ENCODE results near the gene SEPTIN1. TPM values are rescaled to one million over a fixed set of nuclear protein-coding genes. Genes with fewer than 3 reads are reported as not detected.

Gene SEPTIN1
- total and polyA plus RNA-seq, 3 donors from 2014 or later: 0.63 to 3.9 (median 2.4) TPM

DNA sequence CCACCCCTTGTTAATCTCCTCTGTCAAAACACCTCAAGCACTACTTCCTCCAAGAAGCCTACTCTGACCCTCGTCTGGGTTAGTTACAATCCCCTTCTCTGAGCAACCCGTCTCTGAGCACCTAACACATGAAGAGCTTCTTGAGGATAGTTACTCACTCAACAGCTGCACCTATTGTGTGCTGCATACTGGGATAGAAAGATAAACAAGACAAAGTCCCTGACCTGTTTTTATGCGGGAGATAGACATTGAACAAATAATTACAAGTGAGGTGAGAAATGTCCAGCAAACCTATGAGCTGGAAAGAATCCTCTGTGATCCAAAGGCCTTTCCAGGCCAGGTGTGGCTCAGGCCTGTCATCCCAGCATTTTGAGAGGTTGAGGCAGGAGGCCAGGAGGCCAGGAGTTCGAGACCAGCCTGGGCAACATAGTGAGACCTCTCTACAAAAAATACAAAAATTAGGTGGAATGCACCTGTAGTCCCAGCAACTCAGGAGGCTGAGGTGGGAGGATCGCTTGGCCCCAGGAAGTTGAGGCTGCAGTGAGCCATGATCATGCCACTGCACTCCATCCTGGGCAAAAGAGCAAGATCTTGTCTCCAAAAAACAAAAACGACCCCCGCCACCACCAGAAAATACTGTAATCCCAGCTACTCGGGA lies 19.5 kb upstream of the SEPTIN1 start:
- intact Hi-C loops (cut with DNase I; ENCODE audit: low total_unique reads): no loop called here
- DNase-seq: no peak
- Histone ChIP-seq H3K9me3 (no peaks in the 10 kb centered on the region), H3K27ac (no peak overlapping the region), H3K4me1 (peaks cover 3% of the 10 kb centered on the region), H3K36me3 (ENCODE audit: low read depth, missing control alignments) (no peaks in the 10 kb centered on the region), H3K4me3 (no peak overlapping the region), H3K27me3 (no peaks in the 10 kb centered on the region)
- TF ChIP-seq POLR2A (IDR thresholded peaks at IDR 0.05): no peak
- TF ChIP-seq, protein P1, sequence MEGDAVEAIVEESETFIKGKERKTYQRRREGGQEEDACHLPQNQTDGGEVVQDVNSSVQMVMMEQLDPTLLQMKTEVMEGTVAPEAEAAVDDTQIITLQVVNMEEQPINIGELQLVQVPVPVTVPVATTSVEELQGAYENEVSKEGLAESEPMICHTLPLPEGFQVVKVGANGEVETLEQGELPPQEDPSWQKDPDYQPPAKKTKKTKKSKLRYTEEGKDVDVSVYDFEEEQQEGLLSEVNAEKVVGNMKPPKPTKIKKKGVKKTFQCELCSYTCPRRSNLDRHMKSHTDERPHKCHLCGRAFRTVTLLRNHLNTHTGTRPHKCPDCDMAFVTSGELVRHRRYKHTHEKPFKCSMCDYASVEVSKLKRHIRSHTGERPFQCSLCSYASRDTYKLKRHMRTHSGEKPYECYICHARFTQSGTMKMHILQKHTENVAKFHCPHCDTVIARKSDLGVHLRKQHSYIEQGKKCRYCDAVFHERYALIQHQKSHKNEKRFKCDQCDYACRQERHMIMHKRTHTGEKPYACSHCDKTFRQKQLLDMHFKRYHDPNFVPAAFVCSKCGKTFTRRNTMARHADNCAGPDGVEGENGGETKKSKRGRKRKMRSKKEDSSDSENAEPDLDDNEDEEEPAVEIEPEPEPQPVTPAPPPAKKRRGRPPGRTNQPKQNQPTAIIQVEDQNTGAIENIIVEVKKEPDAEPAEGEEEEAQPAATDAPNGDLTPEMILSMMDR (IDR thresholded peaks at IDR 0.05): no peak
- 69 to 75% methylated on average over 8 of the region's 8 CpGs for WGBS, 2 donors

DNA sequence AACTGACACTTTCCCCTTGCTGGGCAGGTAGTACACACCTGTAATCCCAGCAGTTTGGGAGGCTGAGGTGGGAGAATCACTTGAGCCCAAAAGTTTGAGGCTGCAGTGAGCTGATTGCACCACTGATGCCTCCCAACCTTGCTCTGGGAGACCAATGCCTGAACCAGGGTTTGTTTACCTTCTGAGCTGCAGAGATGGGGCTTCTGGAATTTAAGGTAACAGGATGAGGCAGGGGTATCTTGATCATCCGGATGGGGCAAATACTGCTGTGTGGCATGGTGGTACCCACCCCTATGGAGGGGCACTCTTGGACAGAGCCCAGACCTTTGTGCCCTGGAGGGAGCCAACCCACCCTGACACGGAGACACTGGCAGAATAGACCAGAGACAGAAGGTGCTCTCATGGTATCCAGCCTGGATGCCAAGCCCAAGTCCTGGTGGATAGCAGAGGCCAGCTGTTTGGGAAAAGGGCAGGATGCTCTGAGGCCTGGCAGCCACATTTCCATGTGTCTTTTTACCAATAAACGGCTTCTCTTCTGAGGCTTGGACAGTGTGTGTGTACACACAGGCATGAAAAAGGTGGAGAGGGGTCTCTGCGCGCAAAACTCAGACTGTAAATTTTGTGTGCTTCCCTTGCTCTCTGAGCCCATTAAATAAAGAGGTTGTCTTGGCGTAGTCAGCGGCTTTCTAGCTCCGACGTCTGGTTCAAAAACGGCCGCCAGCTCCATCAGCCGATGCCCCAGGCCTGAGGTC lies 17.2 kb upstream of the SEPTIN1 start:
- WGBS, 2 donors: 7 to 8% methylated on average over 5 to 12 of the region's 12 CpGs
- intact Hi-C loops (cut with DNase I; ENCODE audit: low total_unique reads): no loop called here
- H3K27ac ChIP-seq: peak overlapping the region; percentile 40 to 81
- H3K36me3 ChIP-seq (ENCODE audit: low read depth, missing control alignments): no peaks in the 10 kb centered on the region
- no peaks in the 10 kb centered on the region for H3K9me3 ChIP-seq
- peak overlapping the region; percentile 66 to 67 for H3K4me3 ChIP-seq
- TF ChIP-seq, protein P1 (IDR thresholded peaks at IDR 0.05): no peak
- no peak for TF ChIP-seq POLR2A (IDR thresholded peaks at IDR 0.05)
- peaks cover 1% of the 10 kb centered on the region for H3K4me1 ChIP-seq
- no peak for DNase-seq
- no peaks in the 10 kb centered on the region for H3K27me3 ChIP-seq

DNA sequence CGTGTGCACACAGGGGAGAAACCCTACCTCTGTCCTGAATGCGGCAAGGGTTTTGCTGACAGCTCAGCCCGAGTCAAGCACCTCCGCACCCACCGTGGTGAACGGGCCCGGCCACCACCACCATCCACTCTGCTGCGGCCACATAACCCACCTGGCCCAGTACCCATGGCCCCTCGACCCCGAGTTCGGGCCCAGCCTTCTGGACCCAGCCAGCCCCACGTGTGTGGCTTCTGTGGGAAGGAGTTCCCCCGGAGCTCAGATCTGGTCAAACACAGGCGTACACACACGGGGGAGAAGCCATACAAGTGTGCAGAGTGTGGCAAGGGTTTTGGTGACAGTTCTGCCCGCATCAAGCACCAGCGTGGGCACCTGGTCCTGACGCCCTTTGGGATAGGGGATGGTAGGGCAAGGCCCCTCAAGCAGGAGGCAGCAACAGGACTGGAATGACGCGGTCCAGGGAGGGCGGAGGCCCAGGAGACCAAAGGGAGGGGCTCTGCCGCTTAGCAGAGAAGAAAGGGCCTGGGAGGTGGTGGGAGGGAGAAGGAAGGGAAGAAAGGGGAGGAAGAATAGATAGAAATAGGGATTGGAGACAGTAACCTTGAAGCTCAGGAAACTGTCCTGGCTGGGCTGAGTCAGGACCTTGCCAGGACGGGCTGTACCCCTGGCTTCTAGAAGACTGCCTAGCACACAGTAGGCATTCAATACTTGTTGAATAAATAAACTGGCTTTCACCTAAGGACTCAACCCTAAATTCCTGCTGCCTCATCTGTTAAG lies 16.5 kb upstream of the SEPTIN1 start:
- intact Hi-C loops (cut with DNase I; ENCODE audit: low total_unique reads): no loop called here
- no peaks in the 10 kb centered on the region for H3K9me3 ChIP-seq
- no peak overlapping the region for H3K27ac ChIP-seq
- H3K36me3 ChIP-seq (ENCODE audit: low read depth, missing control alignments): no peaks in the 10 kb centered on the region
- no peak overlapping the region for H3K4me3 ChIP-seq
- no peak for DNase-seq
- no peaks in the 10 kb centered on the region for H3K27me3 ChIP-seq
- 58 to 71% methylated on average over 9 to 23 of the region's 23 CpGs for WGBS, 2 donors
- H3K4me1 ChIP-seq: peaks cover 6% of the 10 kb centered on the region
- TF ChIP-seq POLR2A (IDR thresholded peaks at IDR 0.05): no peak
- TF ChIP-seq, protein P1 (IDR thresholded peaks at IDR 0.05): no peak

DNA sequence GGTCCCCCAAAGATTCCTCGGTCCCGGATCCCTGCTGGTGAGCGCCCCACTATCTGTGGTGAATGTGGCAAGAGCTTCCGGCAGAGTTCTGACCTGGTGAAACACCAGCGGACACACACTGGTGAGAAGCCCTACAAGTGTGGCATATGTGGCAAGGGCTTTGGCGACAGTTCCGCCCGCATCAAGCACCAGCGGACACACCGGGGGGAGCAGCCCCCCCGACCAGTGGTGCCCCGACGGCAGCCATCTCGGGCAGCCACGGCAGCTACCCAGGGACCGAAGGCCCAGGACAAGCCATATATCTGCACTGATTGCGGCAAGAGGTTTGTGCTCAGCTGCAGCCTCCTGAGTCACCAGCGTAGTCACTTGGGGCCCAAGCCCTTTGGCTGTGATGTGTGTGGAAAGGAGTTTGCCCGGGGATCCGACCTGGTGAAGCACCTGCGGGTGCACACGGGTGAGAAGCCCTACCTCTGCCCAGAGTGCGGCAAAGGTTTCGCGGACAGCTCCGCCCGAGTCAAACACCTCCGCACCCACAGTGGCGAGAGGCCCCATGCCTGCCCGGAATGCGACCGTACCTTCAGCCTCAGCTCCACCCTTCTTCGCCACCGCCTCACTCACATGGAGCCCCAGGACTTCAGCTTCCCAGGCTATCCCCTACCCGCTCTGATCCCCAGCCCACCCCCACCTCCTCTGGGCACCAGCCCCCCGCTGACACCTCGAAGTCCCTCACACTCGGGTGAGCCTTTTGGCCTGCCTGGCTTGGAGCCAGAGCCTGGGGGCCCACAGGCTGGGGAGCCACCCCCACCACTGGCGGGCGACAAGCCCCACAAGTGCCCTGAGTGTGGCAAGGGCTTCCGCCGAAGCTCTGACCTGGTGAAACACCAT lies 15.7 kb upstream of the SEPTIN1 start:
- H3K27me3 ChIP-seq: no peaks in the 10 kb centered on the region
- intact Hi-C loops (cut with DNase I; ENCODE audit: low total_unique reads): no loop called here
- DNase-seq: no peak
- no peak for TF ChIP-seq POLR2A (IDR thresholded peaks at IDR 0.05)
- TF ChIP-seq, protein P1 (IDR thresholded peaks at IDR 0.05): no peak
- no peaks in the 10 kb centered on the region for H3K9me3 ChIP-seq
- no peak overlapping the region for H3K27ac ChIP-seq
- no peaks in the 10 kb centered on the region for H3K36me3 ChIP-seq (ENCODE audit: low read depth, missing control alignments)
- 87 to 91% methylated on average over 24 to 36 of the region's 42 CpGs for WGBS, 2 donors
- H3K4me1 ChIP-seq: peaks cover 6% of the 10 kb centered on the region
- H3K4me3 ChIP-seq: no peak overlapping the region
